Activated T-helper 1 cell treated with anti-CD3 and anti-CD28 coated beads, Interleukin-12 subunit alpha, Interleukin-12 subunit beta, Interleukin-2, Interleukin-4 antibody, amounts not matched to agents 30 ng/mL and 10 ng/mL and 1 ng/mL, durations not matched to agents 14 hours and 24 hours and 36 hours (primary cell): Measurements from ENCODE around the gene EHMT2. TPM values are rescaled to one million over a fixed set of nuclear protein-coding genes. Genes with fewer than 3 reads are reported as not detected.

ENCODE experiments used
- DNase-seq: peaks from one replicate; pipeline ENCODE4 v3.0.0; 2021; ENCODE audit warnings: low spot score
- H3K27ac Mint-ChIP-seq: one replicate; pipeline ENCODE4 v1.8.0; 2021; ENCODE audit warnings: mild to moderate bottlenecking, mixed read lengths
- H3K27me3 Mint-ChIP-seq: one replicate; pipeline ENCODE4 v1.8.0; 2022; ENCODE audit warnings: mild to moderate bottlenecking, moderate library complexity, mixed read lengths; ENCODE audit not compliant: insufficient read depth
- H3K36me3 Mint-ChIP-seq: one replicate; pipeline ENCODE4 v1.8.0; 2021; ENCODE audit warnings: low read depth, mixed read lengths
- H3K4me1 Mint-ChIP-seq: one replicate; pipeline ENCODE4 v1.8.0; 2021; ENCODE audit warnings: low read depth, mixed read lengths
- H3K4me3 Mint-ChIP-seq: one replicate; pipeline ENCODE4 v1.8.0; 2021; ENCODE audit warnings: mild to moderate bottlenecking, moderate library complexity, mixed read lengths
- H3K9me3 Mint-ChIP-seq: one replicate; pipeline ENCODE4 v1.8.0; 2021; ENCODE audit warnings: mixed read lengths
- intact Hi-C: fragments of 100-400 bp; cut with micrococcal nuclease; formaldehyde crosslinking; loops from one replicate; pipeline ENCODE4 v1.15.1; 2024
- total RNA-seq: library from RNA; stranded (reverse); gene quantifications from 2 replicates; pipeline ENCODE4 v1.2.3, GENCODE V29; 2022

The EHMT2 gene
- total RNA-seq, 1 donor from 2014 or later, result 80.4 TPM

- DNase-seq, result peak; percentile 72
- Mint-ChIP-seq H3K27ac (peak overlapping the region; percentile 100), H3K27me3 (no peaks in the 10 kb centered on the region), H3K36me3 (peaks cover 49% of the 10 kb centered on the region), H3K9me3 (no peaks in the 10 kb centered on the region), H3K4me3 (peak overlapping the region; percentile 94), H3K4me1 (peaks cover 49% of the 10 kb centered on the region)
- intact Hi-C loops, result loop anchor here (1.0 to 2.0 kb wide), 7 partner anchors 20 to 214 kb away; partner anchors contain the start of genes HSPA1A, HSPA1L, PRRC2A and VARS1
Measured at GRCh38 chr6:31834367-31835250, 62.9 kb downstream of the EHMT2 start.

- peak overlapping the region; percentile 95 for H3K4me3 Mint-ChIP-seq
- H3K4me1 Mint-ChIP-seq, result peaks cover 37% of the 10 kb centered on the region
- peak overlapping the region; percentile 18 for H3K27ac Mint-ChIP-seq
- no peak for DNase-seq
- H3K36me3 Mint-ChIP-seq, result peaks cover 26% of the 10 kb centered on the region
- intact Hi-C loops, result loop anchor here (2.0 kb wide), 1 partner anchor 55 kb away; the partner anchor contains the start of gene VWA7
- no peaks in the 10 kb centered on the region for H3K9me3 Mint-ChIP-seq
- no peaks in the 10 kb centered on the region for H3K27me3 Mint-ChIP-seq
Measured at GRCh38 chr6:31831350-31832215, 65.9 kb downstream of the EHMT2 start.

- H3K4me3 Mint-ChIP-seq, result peak overlapping the region; percentile 95
- peaks cover 19% of the 10 kb centered on the region for H3K36me3 Mint-ChIP-seq
- no peaks in the 10 kb centered on the region for H3K9me3 Mint-ChIP-seq
- DNase-seq, result no peak
- no peaks in the 10 kb centered on the region for H3K27me3 Mint-ChIP-seq
- peak overlapping the region; percentile 71 for H3K27ac Mint-ChIP-seq
- intact Hi-C loops, result loop anchor here (1.0 to 2.0 kb wide), 7 partner anchors 32 to 285 kb away; partner anchors contain the start of genes ATP6V1G2, DDAH2, PRRC2A and VWA7
- H3K4me1 Mint-ChIP-seq, result peaks cover 31% of the 10 kb centered on the region
Measured at GRCh38 chr6:31830886-31831335, 66.6 kb downstream of the EHMT2 start.

Other genes starting within 250 kb of the EHMT2 start
- gene BAG6, start 245.0 kb downstream of the EHMT2 start, total RNA-seq, result 319 and 323 TPM in 2 replicates
- gene APOM, start 241.8 kb downstream of the EHMT2 start, total RNA-seq, result 1.8 and 3.7 TPM in 2 replicates
- 18.1 and 19.1 TPM in 2 replicates for gene C6orf47, start 236.9 kb downstream of the EHMT2 start, total RNA-seq
- 34.8 and 37.2 TPM in 2 replicates for gene GPANK1, start 232.7 kb downstream of the EHMT2 start, total RNA-seq
- 302 and 308 TPM in 2 replicates for gene CSNK2B, start 231.6 kb downstream of the EHMT2 start, total RNA-seq
- gene LY6G5B, start 227.7 kb downstream of the EHMT2 start, total RNA-seq, result 29.5 and 35.1 TPM in 2 replicates
- gene LY6G5C, start 216.6 kb downstream of the EHMT2 start, total RNA-seq, result 4.7 and 4.9 TPM in 2 replicates
- gene ABHD16A, start 194.4 kb downstream of the EHMT2 start, total RNA-seq, result 45.7 and 46.5 TPM in 2 replicates
- gene LY6G6F, start 190.8 kb downstream of the EHMT2 start, total RNA-seq, result not detected in 2 replicates
- not detected in 2 replicates for gene LY6G6D, start 182.3 kb downstream of the EHMT2 start, total RNA-seq
- gene LY6G6C, start 176.0 kb downstream of the EHMT2 start, total RNA-seq, result not detected in 2 replicates
- gene MPIG6B, start 174.3 kb downstream of the EHMT2 start, total RNA-seq, result not detected in 2 replicates
- gene DDAH2, start 168.4 kb downstream of the EHMT2 start, total RNA-seq, result 4.9 and 5.7 TPM in 2 replicates
- 398 and 399 TPM in 2 replicates for gene CLIC1, start 161.2 kb downstream of the EHMT2 start, total RNA-seq
- gene MSH5, start 157.7 kb downstream of the EHMT2 start, total RNA-seq, result 80.5 and 83.4 TPM in 2 replicates
- gene SAPCD1, start 135.0 kb downstream of the EHMT2 start, total RNA-seq, result 16.7 and 17.0 TPM in 2 replicates
- gene VWA7, start 120.4 kb downstream of the EHMT2 start, total RNA-seq, result 2.9 and 5.0 TPM in 2 replicates
- gene VARS1, start 101.9 kb downstream of the EHMT2 start, total RNA-seq, result 150 and 161 TPM in 2 replicates
- 136 and 137 TPM in 2 replicates for gene LSM2, start 90.7 kb downstream of the EHMT2 start, total RNA-seq
- gene HSPA1L, start 82.4 kb downstream of the EHMT2 start, total RNA-seq, result 2.2 and 2.9 TPM in 2 replicates
- gene HSPA1A, start 82.2 kb downstream of the EHMT2 start, total RNA-seq, result 173 and 175 TPM in 2 replicates
- gene HSPA1B, start 70.0 kb downstream of the EHMT2 start, total RNA-seq, result 152 and 155 TPM in 2 replicates
- gene NEU1, start 34.9 kb downstream of the EHMT2 start, total RNA-seq, result 22.1 and 24.3 TPM in 2 replicates
- gene SLC44A4, start 18.7 kb downstream of the EHMT2 start, total RNA-seq, result 0.12 TPM in 1 of 2 replicates, not detected in the other
- 4.6 and 5.1 TPM in 2 replicates for gene ZBTB12, start 4.4 kb upstream of the EHMT2 start, total RNA-seq
- 0.88 and 1.6 TPM in 2 replicates for gene C2, start 30.0 kb upstream of the EHMT2 start, total RNA-seq
- gene CFB, start 48.4 kb upstream of the EHMT2 start, total RNA-seq, result 0.21 TPM in 1 of 2 replicates, not detected in the other
- gene NELFE, start 61.3 kb upstream of the EHMT2 start, total RNA-seq, result 92.3 and 97.7 TPM in 2 replicates
- gene SKIC2, start 61.5 kb upstream of the EHMT2 start, total RNA-seq, result 85.8 and 101 TPM in 2 replicates
- gene DXO, start 74.4 kb upstream of the EHMT2 start, total RNA-seq, result 14.1 and 15.2 TPM in 2 replicates
- gene C4A, start 84.4 kb upstream of the EHMT2 start, total RNA-seq, result 4.0 and 4.1 TPM in 2 replicates
- 4.1 and 4.7 TPM in 2 replicates for gene C4B, start 117.1 kb upstream of the EHMT2 start, total RNA-seq
- 0.34 and 0.36 TPM in 2 replicates for gene CYP21A2, start 140.7 kb upstream of the EHMT2 start, total RNA-seq
- 2.0 and 4.4 TPM in 2 replicates for gene TNXB, start 211.6 kb upstream of the EHMT2 start, total RNA-seq
- 80.1 and 97.6 TPM in 2 replicates for gene ATF6B, start 230.5 kb upstream of the EHMT2 start, total RNA-seq
- 4.8 and 6.0 TPM in 2 replicates for gene FKBPL, start 232.6 kb upstream of the EHMT2 start, total RNA-seq